NCI-H1105 treated with DMSO at 0.1 percent for 48 hours (cell line): ENCODE measurements around the gene SLC34A1.

Experiments
- DNase-seq: peaks from one replicate; lab custom pipeline; 2025; lab: John Stamatoyannopoulos, UW

The SLC34A1 gene

DNA sequence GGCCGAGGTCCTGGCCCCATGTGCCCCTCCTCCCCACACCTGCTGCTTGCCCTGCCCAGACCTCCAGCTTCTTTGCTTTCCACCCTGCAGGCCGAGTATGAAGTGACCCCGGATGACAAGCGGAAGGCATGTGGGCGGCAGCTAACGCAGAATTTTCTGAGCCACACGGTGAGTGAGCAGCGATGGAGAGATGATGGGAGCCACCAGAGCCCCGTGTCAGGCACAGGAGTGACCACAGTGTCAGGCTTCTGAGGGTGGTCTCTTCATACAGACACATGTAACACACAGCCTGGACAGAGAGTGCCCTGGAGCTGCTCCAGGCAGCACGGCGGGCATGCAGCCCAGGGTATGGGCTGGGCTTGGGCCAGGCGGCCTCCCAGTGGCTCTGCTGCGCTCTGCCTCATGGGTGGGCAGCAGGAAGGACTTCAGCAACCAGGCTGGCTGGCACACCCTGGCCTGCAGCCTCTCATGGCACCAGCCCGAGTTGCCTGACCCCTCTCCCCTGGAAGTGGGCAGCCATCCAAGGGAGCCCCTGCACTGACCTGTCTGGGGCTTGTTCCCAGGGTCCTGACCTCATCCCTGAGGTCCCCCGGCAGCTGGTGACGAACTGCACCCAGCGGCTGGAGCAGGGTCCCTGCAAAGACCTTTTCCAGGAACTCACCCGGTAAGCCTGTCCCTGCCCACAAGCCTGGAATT, 48.1 kb downstream of the SLC34A1 start:
- no peak for DNase-seq

DNA sequence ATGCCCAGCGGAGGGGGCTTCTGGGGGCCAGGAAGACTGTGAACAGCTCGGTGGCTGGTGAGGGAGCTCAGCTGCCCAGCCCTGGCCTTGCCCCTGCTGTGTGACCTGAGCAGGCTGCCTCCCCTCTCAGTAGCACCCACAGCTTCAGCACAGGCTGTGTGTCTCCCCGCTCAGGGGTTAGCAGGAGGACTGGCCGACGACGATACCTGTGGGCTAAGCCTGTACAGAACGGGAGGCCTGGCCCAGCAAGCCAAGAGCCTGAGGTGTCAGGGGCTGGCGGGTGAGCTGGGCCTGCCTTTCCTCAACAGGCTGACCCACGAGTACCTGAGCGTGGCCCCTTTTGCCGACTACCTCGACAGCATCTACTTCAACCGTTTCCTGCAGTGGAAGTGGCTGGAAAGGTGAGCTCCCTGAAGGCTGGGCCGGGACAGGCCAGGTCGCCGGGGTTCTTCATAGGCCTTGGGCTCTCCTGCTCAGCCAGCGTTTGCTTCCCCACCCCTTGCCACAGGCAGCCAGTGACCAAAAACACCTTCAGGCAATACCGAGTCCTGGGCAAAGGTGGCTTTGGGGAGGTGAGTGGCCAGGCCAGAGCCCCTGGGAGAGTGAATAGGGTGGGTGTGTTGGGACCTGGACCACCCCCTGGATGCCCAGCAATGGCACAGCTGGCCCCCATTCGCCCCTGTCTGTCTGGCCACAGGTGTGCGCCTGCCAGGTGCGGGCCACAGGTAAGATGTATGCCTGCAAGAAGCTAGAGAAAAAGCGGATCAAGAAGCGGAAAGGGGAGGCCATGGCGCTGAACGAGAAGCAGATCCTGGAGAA, 48.8 kb downstream of the SLC34A1 start:
- no peak for DNase-seq

DNA sequence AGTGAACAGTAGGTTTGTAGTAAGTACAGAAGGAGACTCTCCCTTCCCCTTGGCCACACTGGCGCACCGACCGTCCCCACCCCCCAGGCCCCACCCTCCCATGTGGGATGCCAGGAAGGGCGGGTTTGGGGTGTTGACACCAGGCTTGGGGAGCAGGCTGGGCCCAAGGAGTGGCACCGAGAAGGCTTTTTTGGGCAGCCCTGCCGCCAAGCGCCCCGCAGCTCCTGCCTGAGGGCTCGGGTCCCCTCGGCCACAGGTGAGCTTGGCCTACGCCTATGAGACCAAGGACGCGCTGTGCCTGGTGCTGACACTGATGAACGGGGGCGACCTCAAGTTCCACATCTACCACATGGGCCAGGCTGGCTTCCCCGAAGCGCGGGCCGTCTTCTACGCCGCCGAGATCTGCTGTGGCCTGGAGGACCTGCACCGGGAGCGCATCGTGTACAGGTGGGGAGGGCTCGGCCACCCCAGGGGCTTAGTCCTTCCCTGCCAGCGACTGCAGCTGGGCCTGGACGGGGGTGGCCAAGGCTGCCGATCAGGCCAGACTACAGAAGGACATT, 49.5 kb downstream of the SLC34A1 start:
- no peak for DNase-seq

DNA sequence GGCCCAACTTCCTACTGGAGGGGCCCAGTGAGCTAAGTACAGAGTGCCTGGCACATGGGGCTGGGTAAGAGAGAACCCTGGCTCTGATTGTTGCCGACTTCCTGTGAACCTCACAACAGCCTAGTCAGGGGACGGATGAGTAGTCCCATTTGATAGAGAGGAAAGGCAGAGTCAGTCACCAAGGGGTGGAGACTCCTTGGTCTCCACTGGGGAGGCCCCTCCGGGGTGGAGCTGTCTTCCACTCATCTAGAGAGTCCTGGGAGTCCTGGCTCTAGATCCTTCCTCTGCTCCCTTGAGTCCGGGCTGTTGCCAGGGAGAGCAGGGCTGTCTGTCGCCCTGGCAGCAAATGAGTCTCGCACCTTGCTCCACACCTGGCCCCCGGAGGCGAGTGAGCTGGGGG, 50.2 kb downstream of the SLC34A1 start:
- no peak for DNase-seq

DNA sequence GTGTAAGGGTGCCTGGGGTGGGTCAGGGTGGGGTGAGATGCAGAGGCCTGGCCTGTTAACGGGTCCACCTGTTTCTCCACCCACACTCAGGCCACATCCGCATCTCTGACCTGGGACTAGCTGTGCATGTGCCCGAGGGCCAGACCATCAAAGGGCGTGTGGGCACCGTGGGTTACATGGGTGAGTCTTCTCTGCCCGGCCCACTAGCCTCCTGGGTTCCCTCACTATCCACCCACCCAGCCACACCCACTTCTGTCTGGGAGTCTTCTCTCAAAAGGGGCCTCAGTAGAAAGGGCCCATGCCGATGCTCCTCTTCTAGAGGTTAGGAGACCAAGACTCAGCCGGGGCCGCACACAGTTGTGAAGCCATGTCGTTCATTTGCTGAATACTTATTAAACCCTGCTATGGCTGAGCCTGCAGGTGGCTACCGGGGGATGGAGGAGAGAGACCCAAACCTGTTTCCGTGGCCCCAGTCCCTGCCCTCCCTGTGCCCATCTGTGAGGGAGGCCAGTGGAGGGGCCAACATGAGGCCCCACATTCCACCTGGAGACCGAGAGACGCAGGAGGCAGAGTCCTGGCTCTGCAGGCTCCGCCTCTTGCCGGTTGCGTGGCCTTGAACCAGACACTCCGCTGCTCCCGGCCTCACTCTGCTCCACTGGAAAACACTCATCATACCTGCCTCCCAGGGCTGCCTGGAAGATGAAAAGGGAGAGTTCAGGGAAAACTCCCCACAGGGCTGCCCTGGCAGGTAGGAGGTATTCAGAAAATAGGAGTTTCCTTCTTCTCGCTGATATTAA, 50.9 kb downstream of the SLC34A1 start:
- no peak for DNase-seq

DNA sequence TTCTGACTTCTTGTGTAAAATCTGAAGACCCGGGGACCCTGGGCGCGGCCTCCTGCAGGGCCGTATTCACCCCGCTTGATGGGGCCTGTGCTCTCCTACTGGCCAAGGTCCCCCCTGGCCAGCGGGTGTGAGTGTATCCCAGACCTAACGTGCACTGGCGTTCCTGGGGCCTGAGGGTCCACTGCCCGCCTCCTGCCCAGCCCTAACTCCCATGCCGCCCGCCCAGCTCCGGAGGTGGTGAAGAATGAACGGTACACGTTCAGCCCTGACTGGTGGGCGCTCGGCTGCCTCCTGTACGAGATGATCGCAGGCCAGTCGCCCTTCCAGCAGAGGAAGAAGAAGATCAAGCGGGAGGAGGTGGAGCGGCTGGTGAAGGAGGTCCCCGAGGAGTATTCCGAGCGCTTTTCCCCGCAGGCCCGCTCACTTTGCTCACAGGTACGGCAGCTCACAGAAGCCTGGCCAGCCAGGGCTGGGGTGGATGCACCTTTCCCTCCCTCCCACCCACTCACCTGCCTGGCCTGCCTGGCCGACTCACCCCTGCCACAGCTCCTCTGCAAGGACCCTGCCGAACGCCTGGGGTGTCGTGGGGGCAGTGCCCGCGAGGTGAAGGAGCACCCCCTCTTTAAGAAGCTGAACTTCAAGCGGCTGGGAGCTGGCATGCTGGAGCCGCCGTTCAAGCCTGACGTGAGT, 51.8 kb downstream of the SLC34A1 start:
- no peak for DNase-seq

DNA sequence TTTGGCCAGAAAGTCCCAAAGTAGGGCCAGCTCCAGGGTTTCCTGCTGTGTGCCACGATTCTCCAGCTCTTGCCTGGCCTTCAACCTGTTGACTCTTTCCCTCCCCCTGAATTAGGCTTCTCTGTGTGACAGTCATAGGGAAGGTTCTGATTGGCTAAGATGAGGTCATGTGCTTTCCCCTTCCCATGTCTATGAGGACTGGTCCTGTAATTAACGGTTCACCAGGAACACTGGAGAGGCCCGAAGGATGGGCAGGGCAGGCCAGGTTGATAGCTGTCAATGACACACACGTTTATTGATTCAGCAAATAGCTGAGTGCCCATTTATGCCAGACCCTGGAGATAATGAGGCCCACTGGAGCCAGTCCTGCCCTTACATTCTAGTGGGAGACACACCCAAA, 53.4 kb downstream of the SLC34A1 start:
- DNase-seq = no peak

DNA sequence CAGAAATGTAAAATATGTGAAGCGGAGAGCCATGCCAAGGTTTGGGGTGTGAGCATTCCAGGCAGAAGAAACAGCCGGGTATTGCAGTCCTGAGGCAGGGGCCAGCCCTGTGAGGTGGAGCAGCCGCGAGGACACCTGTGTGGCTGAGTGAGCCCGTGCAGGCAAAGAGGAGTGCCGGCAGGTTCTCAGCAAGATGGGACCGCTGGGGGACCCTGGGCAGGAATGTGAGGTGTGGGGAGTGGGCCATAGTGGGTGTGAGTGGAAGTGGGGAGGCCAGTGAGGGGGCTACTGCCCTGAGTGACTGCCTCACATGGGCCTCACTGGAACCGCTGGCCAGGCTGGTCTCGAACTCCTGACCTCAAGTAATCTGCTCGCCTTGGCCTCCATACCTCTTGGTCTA, 54.2 kb downstream of the SLC34A1 start:
- DNase-seq = no peak

DNA sequence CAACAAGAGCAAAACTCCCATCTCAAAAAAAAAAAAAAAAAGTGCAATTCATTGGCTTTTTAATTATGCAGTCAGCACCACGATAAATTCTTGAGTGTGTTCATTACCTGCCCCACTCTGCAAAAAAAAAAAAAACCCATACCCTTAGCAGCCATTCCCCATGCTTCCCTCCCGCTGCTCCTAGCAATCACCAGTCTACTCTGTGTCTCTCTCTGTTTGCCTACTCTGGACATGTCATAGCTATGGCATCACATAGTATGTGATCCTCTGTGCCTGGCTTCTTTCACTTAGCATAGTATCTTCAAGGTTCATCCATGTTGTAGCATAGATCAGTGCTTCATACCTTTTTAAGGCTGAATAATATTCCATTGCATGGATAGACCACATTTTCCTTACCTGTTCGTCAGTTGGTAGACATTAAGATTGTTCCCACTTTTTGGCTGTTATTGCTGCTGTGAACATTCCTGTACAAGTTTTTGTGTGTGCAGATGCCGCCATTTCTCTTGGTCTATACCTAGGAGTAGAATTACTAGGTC, 55.4 kb downstream of the SLC34A1 start:
- no peak for DNase-seq

DNA sequence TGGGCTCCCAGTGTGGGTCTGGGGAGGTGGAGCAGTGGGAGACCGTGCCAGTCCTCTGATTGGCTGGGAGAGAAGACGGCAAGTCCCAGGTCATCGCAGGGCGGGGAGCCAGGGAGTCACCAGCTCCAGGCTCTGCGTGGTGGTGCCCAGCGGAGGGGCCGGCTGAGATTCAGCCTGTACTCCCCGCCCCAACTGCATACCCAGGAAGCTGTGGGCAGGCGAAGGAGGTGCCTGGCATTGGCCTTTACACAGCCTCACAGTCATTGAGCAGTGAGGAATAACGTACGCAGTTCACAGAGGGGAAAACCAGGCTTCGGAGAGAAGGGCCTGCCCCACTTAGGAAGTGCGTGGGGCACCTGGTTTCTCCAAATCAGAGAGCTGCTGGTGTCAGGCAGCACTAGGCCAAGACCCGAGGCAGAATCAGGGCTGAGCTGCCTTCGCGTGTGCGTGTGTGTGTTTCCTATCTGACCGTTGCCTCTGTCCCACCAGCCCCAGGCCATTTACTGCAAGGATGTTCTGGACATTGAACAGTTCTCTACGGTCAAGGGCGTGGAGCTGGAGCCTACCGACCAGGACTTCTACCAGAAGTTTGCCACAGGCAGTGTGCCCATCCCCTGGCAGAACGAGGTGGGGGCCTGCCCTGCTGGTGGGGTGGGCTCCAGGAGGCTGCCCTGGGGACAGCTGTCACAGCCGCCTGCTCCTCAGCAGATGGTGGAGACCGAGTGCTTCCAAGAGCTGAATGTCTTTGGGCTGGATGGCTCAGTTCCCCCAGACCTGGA, 56.2 kb downstream of the SLC34A1 start:
- no peak for DNase-seq

DNA sequence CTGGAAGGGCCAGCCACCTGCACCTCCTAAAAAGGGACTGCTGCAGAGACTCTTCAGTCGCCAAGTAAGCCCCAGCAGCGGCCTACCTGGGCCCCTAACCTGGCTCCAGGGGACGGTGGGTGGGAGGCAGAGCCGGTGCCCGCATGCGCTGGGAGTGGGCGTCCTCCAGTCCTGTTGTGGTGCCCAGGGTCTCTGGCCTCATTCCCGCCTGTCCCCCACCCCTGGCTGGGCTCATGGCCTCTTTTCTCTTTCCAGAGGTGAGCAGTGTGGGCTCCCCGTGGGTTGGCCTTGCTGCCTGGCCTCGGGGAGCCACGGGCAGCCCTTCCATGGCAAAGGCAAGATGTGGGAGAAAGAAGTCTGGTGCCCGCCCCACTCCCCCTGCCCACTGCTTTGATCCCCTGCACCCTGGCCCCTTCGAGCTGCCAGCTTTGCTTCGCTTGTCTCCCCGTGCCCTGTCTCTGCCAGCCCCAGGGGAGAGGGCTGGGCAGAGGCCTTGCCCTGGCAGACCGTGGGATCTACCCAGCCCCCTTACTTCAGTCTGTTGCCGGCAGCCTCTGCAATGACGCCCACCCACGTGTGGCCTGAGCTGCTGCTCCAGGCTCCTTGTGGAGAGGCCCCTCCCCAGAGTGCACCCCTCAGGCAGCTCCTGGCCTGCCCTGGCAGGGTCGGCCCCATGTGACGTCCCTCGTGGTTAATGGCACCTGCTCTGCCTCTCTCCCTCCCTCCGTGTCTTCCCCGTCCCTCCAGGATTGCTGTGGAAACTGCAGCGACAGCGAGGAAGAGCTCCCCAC, 57.0 kb downstream of the SLC34A1 start:
- no peak for DNase-seq

DNA sequence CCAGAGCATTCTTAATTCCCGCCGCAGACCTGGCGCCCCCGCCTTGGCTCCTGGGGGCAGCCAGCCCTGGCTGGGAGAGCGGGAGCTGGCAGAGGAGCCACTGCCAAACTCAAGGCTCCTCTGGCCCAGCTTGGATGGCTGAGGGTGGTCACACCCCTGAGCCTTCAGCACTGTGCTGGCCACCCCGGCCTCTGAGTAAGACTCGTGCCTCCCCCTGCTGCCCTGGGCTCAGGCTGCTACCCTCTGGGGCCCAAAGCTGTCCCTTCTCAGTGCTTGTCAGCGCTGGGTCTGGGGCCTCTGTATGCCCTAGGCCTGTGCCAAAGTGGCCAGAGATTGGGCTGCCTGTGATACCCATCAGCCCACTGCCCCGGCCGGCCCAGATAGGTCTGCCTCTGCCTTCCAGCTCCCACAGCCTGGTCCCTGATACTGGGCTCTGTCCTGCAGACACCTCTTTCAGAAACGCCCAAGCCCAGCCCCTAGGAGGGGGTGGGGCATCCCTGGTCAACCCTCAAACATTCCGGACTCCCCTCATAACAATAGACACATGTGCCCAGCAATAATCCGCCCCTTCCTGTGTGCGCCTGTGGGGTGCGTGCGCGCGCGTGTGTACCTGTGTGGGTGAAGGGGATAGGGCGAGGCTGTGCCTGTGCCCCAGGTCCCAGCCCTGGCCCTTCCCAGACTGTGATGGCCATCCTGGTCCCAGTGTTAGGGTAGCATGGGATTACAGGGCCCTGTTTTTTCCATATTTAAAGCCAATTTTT, 58.0 kb downstream of the SLC34A1 start:
- no peak for DNase-seq

DNA sequence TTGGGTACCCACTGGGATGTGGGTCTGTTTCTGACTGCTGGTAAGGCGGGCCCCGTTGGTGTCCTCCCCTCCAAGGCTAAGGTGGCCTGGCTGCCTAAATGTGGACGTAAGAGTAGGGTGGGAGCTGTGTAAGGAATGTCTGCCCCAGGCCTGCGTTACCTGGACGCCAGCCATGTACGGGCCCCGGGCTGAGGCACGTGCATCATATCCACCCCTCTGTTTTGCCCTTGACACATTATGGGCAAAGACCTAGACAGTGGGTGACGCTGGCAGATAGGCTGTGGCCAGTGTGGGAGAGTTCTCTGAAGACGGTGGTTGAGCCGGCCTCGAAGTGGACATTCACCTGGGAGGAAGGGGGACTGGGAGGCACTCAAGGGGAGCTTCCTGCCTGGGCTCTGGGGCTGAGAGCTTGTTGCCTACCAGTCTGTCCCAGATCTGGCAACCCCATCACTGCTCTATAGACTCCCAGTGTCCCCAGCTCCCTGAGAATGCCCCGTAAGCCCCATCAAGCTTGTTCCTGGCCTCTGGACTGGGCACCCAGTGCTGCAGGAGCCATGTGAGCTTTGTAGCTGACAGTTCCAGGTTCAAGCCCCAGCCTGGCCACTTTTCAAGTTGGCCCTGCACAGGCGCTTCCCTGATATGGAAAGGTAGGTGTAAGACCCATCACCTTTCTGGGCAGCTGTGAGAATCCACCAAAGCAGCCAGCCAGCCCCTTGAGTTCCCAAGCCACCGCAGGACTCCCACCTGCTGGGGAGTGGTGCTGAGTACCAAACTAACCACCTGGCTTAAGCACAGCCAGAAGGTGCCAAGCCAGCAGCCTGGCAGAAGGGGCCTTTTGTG, 59.1 kb downstream of the SLC34A1 start:
- no peak for DNase-seq

DNA sequence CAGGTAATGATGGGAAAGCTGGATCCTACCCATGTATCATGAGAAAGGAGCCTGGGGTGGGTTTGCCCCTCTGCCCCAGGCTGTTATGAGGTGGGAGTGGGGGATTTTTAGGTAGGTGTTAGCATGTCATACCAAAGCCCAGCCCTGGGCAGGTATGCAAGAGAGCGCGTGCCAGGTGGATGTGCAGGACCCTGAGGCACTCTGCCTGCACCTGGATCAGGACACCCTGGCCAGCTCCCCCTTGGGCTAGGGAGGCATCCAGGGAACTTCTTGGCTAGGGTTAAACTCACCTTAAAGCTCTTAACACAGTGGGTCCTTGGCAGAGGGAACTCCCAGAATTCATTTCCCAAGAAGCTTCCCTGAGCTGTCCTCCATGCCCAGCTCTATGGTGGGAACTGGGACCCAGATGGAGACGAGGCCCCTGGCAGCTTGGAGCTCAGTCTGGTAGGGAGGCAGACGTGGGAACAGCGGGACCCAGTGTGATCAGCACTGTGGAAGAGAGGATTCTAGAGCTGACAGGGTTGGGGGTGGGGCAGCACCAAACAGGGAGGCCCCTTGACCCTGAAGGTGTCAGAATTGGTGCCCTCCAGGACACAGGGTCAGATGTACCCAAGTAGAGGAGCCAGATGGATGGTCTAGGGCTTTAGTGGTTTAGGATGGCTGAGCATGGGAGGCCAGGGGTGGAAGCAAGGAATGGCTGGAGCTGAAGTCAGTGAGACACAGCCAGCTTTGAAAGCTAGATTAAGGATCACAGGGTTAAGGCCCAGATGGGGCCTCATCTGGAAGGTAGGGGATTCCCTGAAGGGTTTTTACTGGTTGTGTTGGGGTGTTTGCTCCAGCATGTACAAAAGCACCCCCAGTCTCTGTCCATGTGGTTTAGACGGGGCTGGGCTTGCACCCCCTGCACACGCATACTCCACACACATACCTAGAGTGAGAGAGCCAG, 60.1 kb downstream of the SLC34A1 start:
- DNase-seq = no peak

DNA sequence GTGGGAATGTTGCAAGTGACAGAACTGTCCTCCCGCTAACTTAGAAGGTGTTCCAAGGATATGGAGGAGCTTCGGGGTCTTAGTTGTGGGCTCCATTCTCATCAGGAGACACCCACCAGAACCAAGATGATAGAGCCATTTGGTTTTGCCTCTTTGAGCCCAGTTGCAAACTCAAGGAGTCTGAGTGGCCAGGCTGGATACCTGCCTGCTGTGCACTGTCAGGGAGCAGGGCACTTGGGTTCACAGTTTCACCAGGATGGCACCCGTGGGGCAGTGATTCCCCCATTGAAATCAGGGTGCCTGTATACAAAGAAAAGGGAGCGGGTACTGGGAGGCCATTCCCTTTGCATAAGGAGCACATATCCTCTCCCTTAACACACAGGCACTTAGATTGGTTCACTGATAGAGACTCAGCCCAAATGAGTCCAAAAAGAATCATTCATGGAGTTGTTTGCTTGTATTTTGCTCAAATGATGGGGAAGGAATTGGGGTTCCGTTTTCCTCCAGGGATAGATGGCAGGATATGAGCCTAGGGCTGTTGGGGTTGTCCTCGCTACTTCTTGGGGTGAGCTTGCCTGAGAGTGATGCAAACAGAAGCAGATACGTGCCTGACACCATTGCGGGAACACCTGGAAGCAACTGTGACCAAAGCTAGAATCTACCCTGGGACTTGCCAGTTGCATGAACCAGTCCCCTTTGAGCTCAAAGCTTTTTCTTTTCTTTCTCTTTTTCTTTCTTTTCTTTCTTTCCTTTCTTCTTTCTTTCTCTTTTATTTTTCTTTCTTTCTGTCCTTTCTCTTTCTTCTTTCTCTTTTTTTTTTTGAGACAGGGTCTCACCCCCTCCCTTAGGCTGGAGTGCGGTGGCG, 61.0 kb downstream of the SLC34A1 start:
- DNase-seq = no peak

DNA sequence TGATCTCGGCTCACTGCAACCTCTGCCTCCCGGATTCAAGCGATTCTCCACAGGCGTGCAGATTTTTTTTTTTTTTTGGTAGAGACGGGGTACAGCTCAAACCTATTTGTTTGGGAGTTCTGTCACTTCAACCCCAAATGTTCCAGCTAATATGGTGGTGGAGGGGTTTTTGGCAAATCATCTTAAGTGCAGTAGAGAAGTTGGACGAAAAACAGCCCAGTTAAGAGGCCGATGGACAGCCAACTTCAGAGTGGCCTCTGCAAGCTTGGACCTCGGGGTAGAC, 61.6 kb downstream of the SLC34A1 start:
- DNase-seq = no peak
